Measurements from ENCODE around the gene COA8. TPM values are rescaled to one million over a fixed set of nuclear protein-coding genes. Genes with fewer than 3 reads are reported as not detected.

Gene COA8
- total and polyA plus RNA-seq, 9 of the 15 experiments (the other 6 are each of a cell fraction or from before 2014, with no cell fraction given) = 5.0 to 35.3 (median 25.7) TPM

- TF ChIP-seq DEAF1 (CRISPR knock-in tag; IDR thresholded peaks at IDR 0.05) (no peak), EP300 (IDR thresholded peaks at IDR 0.05; ENCODE audit: low read length) (no peak), ZNF124 (CRISPR knock-in tag; IDR thresholded peaks at IDR 0.05) (no peak)
These were observed 11.3 kb downstream of the COA8 start (continued) for GRCh38 chr14:103574104-103574503.

- DNase-seq (ENCODE audit: extremely low read depth in 1 of 4, low spot score in 3 of 4) (no peak), FAIRE-seq (no peak), ATAC-seq (no peak)
- Histone ChIP-seq H3K4me1 (replicated peaks in 1 of 2; ENCODE audit: control insufficient read depth in 2 of 2, insufficient read depth in 2 of 2, low read length in 2 of 2) (no peaks in the 10 kb centered on the region), H3K9ac (ENCODE audit: insufficient read depth in 1 of 2, low read depth in 2 of 2, low read length in 2 of 2) (no peak overlapping the region), H3K27me3 (ENCODE audit: control insufficient read depth in 2 of 2, insufficient read depth in 2 of 2, low read length in 2 of 2) (no peaks in the 10 kb centered on the region), H3K36me3 (ENCODE audit: control insufficient read depth, insufficient read depth, low read length) (peaks cover 43% of the 10 kb centered on the region; the same call in 2 of the 3 replicates), H3K4me3 (no peak overlapping the region), H3K9me3 (replicated peaks; ENCODE audit: control insufficient read depth, insufficient read depth, low read depth, low read length) (no peaks in the 10 kb centered on the region), H3K27ac (ENCODE audit: extremely low read depth, low read depth, low read length) (no peak overlapping the region), H3K79me2 (ENCODE audit: control insufficient read depth, insufficient read depth, low read length) (no peaks in the 10 kb centered on the region), H2AFZ (ENCODE audit: low read depth, low read length) (no peak overlapping the region), H4K20me1 (replicated peaks; ENCODE audit: control insufficient read depth, insufficient read depth, low read length) (peaks cover 9% of the 10 kb centered on the region; the same call in 1 of the 2 replicates), H3K9me1 (ENCODE audit: control insufficient read depth, insufficient read depth, low read length) (no peaks in the 10 kb centered on the region), H3K4me2 (ENCODE audit: insufficient read depth, low read length) (no peak overlapping the region)
- intact Hi-C loops (cut with micrococcal nuclease) = loop anchor here (10.0 kb wide), 1 partner anchor 110 kb away; no protein-coding TSS in a partner anchor
- BruUV-seq (replicated peaks) = no TSS peak
- in situ Hi-C loops (cut with MboI) = loop anchor here (10.0 kb wide), 1 partner anchor 100 kb away; no protein-coding TSS in a partner anchor
- ChIA-PET CTCF (ENCODE audit: low intra/inter-chr PET ratio) (no interaction called here), POLR2A (interaction anchor here (0.7 kb wide), 1 partner anchor 13 kb away, joined by 3 read pairs; no protein-coding TSS in a partner anchor)
- TF ChIP-seq ZNF696 (CRISPR knock-in tag; conservative IDR thresholded peaks at IDR 0.05) (no peak), KDM1A (IDR thresholded peaks at IDR 0.05) (peak in 1 of 2 experiments; percentile 27; a peak in 1 of 4 replicates)
- WGBS (ENCODE audit: insufficient coverage, low coverage, missing lambda C conversion rate) = 87% methylated on average over 12 of the region's 18 CpGs
These were observed 12.0 kb downstream of the COA8 start for GRCh38 chr14:103574707-103575285.
